Panc1 (cell line): ENCODE results near the gene NEK4. TPM values are rescaled to one million over a fixed set of nuclear protein-coding genes. Genes with fewer than 3 reads are reported as not detected.

Experiments used
- ATAC-seq: fragments of 200-7000 bp; cut with Tn5 transposase; 2 replicates; pipeline ENCODE4 v1.9.1; 2020; ENCODE audit warnings: mild to moderate bottlenecking, moderate library complexity
- BruUV-seq: library from RNA; stranded (reverse); fragments of 400-500 nt; replicated peaks from 2 replicates; lab custom pipeline; 2021; lab: Mats Ljungman, UMichigan
- CTCF ChIA-PET: fragments of 300-600 bp; sonication (Branson Sonifier 250); formaldehyde crosslinking; loops from one replicate; lab custom pipeline; 2022; ENCODE audit warnings: antibody characterized with exemption; lab: Charles Lee
- POLR2A ChIA-PET: fragments of 300-600 bp; sonication (Branson Sonifier 250); formaldehyde crosslinking; loops from one replicate; lab custom pipeline; 2022; ENCODE audit warnings: antibody characterized with exemption; lab: Charles Lee
- DNase-seq: peaks from one replicate; pipeline ENCODE4 v3.0.0-alpha.2; 2010; ENCODE audit warnings: low read depth, low spot score
- H3K27ac ChIP-seq: 2 replicates; pipeline ENCODE4 v1.5.1; 2011; ENCODE audit warnings: mild to moderate bottlenecking, low read length, inconsistent platforms
- H3K27me3 ChIP-seq: fragments of 200-500 bp; sonication (Bioruptor generic); 2 replicates; pipeline ENCODE4 v1.6.0; 2014; ENCODE audit warnings: low read length, inconsistent platforms; ENCODE audit not compliant: control insufficient read depth, insufficient read depth
- H3K36me3 ChIP-seq: fragments of 200-500 bp; sonication (Bioruptor generic); 2 replicates; pipeline ENCODE4 v1.5.1; 2014; ENCODE audit warnings: inconsistent platforms, mild to moderate bottlenecking, low read length, moderate library complexity; ENCODE audit not compliant: control insufficient read depth, insufficient read depth
- H3K4me1 ChIP-seq: 2 replicates; pipeline ENCODE4 v1.5.1; 2011; ENCODE audit warnings: inconsistent platforms, mild to moderate bottlenecking, low read length, moderate library complexity; ENCODE audit not compliant: control insufficient read depth, insufficient read depth
- H3K4me3 ChIP-seq, 2 experiments: 2 replicates each; pipeline ENCODE4 v1.5.1; 2011 to 2012; ENCODE audit warnings: low read depth in 2 of 2, low read length in 2 of 2, mild to moderate bottlenecking in 2 of 2, inconsistent platforms in 1 of 2, moderate library complexity in 1 of 2
- H3K9me3 ChIP-seq: fragments of 200-500 bp; sonication (Bioruptor generic); 2 replicates; pipeline ENCODE4 v1.5.1; 2014; ENCODE audit warnings: low read depth, mild to moderate bottlenecking, inconsistent platforms, low read length, moderate library complexity; ENCODE audit not compliant: control insufficient read depth, insufficient read depth
- POLR2AphosphoS5 ChIP-seq: IDR thresholded peaks from 2 replicates; pipeline ENCODE4 v1.6.1; 2012; ENCODE audit warnings: mild to moderate bottlenecking, low read depth, low read length, moderate library complexity
- REST ChIP-seq, 2 experiments: IDR thresholded peaks; 2 replicates each; pipeline ENCODE4 v1.6.1; 2011 to 2012; ENCODE audit warnings: low read depth in 2 of 2, control low read depth in 1 of 2, low read length in 1 of 2, mild to moderate bottlenecking in 1 of 2, moderate library complexity in 1 of 2; ENCODE audit not compliant: insufficient read depth in 1 of 2
- SIN3A ChIP-seq: IDR thresholded peaks from 2 replicates; pipeline ENCODE4 v1.6.1; 2012; ENCODE audit warnings: low read depth, mild to moderate bottlenecking, low read length, moderate library complexity, borderline replicate concordance; ENCODE audit not compliant: insufficient read depth
- TCF7L2 ChIP-seq: IDR thresholded peaks from 2 replicates; pipeline ENCODE4 v1.6.1; 2011; ENCODE audit warnings: mild to moderate bottlenecking, low read depth, low read length, inconsistent platforms
- in situ Hi-C: cut with HindIII; loops from 2 replicates; pipeline ENCODE4 v1.10.0; 2016; ENCODE audit warnings: low sequenced_read_pairs, low pct_unique_long_range_greater_than_20kb
- intact Hi-C: fragments of 100-400 bp; cut with micrococcal nuclease; formaldehyde crosslinking; loops from one replicate; pipeline ENCODE4 v1.10.0; 2022; ENCODE audit not compliant: unreplicated experiment
- total RNA-seq: library from RNA; stranded (reverse); gene quantifications from one replicate; pipeline ENCODE4 v1.2.1, GENCODE V29; 2021; ENCODE audit not compliant: unreplicated experiment
- TF ChIP-seq, protein P1 (sequence below): fragments of 450-650 bp; IDR thresholded peaks from 2 replicates; pipeline ENCODE4 v1.5.1; 2017; ENCODE audit warnings: mild to moderate bottlenecking

The NEK4 gene
- total RNA-seq, 1 experiment from 2014 or later: 22.9 TPM

DNA sequence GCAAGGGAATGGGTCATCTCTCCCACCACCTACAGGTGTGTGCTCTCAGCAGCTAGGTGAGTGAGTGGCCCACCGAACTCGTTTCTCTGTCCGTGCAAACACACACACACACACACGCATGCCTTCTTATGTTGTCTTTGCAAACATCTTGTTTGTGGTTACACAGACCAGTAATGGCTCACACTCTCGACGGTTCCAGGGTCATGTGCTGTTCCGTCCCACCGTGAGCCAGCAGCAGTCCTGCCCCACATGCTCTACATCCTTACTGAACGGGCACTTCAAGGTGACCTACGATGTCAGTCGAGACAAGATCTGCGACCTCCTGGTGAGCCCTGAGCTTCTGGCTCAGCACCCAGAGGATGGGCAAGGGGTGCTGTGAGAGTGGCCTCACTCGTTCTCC, 11.0 kb upstream of the NEK4 start:
- no peak for TF ChIP-seq TCF7L2
- TF ChIP-seq, protein P1, sequence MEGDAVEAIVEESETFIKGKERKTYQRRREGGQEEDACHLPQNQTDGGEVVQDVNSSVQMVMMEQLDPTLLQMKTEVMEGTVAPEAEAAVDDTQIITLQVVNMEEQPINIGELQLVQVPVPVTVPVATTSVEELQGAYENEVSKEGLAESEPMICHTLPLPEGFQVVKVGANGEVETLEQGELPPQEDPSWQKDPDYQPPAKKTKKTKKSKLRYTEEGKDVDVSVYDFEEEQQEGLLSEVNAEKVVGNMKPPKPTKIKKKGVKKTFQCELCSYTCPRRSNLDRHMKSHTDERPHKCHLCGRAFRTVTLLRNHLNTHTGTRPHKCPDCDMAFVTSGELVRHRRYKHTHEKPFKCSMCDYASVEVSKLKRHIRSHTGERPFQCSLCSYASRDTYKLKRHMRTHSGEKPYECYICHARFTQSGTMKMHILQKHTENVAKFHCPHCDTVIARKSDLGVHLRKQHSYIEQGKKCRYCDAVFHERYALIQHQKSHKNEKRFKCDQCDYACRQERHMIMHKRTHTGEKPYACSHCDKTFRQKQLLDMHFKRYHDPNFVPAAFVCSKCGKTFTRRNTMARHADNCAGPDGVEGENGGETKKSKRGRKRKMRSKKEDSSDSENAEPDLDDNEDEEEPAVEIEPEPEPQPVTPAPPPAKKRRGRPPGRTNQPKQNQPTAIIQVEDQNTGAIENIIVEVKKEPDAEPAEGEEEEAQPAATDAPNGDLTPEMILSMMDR: no peak
- no peak for TF ChIP-seq REST (IDR thresholded peaks at IDR 0.05; ENCODE audit: insufficient read depth in 1 of 2, low read depth in 2 of 2, low read length in 1 of 2)
- TF ChIP-seq POLR2AphosphoS5: no peak
- no peak for TF ChIP-seq SIN3A
- DNase-seq (no peak), ATAC-seq (no peak)
- POLR2A ChIA-PET: no interaction called here
- in situ Hi-C loops (no loop called here), intact Hi-C loops (no loop called here)
- Histone ChIP-seq H3K27ac (no peak overlapping the region), H3K27me3 (no peaks in the 10 kb centered on the region; the same call in 1 of the 2 replicates), H3K9me3 (no peaks in the 10 kb centered on the region), H3K4me3 (no peak overlapping the region), H3K4me1 (no peaks in the 10 kb centered on the region), H3K36me3 (no peaks in the 10 kb centered on the region)
- CTCF ChIA-PET: no interaction called here
- BruUV-seq: no TSS peak

DNA sequence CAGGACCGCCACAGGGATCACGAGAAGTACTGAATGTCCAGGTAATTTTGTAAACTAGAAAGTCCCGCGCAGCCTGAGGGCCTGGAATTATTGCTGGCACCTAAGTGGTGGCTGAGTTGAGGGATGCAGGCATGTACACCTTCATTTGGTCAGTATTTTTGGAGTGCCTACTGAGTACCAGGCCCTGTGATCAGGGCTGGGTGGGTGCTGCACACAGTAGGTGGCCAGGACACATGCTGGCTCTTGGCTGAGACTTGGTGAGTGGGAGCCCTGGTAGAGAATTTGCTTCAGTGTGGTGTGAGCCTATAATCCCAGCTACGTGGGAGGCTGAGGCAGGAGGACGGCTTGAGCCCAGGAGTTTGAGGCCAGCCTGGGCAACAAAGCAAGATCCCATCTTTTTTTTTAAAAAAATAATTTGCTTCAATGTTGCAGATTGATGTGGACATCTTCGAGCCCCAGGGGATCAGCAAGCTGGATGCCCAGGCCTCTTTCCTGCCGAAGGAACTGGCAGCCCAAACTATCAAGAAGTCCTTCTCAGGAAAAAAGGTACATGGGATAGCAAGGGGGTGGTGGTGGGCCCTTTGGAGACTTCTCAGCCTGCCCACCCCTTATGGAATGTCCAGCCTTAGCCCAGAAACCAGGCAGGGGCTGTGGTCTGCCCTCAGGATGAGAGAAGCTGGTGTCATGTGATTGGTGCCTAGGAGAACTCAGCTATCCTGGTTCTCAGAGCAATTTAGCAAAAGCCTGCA, 9.3 kb upstream of the NEK4 start:
- no peaks in the 10 kb centered on the region; the same call in 1 of the 2 replicates for H3K27me3 ChIP-seq
- no peak for ATAC-seq
- no peak for TF ChIP-seq TCF7L2
- TF ChIP-seq, protein P1: no peak
- TF ChIP-seq SIN3A: no peak
- TF ChIP-seq POLR2AphosphoS5: no peak
- no peak overlapping the region for H3K27ac ChIP-seq
- DNase-seq: no peak
- intact Hi-C loops: no loop called here
- no peaks in the 10 kb centered on the region for H3K36me3 ChIP-seq
- CTCF ChIA-PET: interaction anchor here (0.6 kb wide), 1 partner anchor 18 kb away, joined by 3 read pairs; no protein-coding TSS in a partner anchor
- POLR2A ChIA-PET: no interaction called here
- no TSS peak for BruUV-seq
- H3K9me3 ChIP-seq: no peaks in the 10 kb centered on the region
- no peaks in the 10 kb centered on the region for H3K4me1 ChIP-seq
- no peak overlapping the region for H3K4me3 ChIP-seq
- in situ Hi-C loops: no loop called here
